ENCODE data around the gene BAZ2B. TPM values are rescaled to one million over a fixed set of nuclear protein-coding genes. Genes with fewer than 3 reads are reported as not detected.

The BAZ2B gene
- total RNA-seq, 2 donors from 2014 or later = 53.1 to 64.1 TPM

GRCh38 chr2:159653962-159654361 is 37.6 kb upstream of the BAZ2B start:
- Histone ChIP-seq H3K4me3 (ENCODE audit: low read length) (no peak overlapping the region), H3K4me1 (ENCODE audit: control insufficient read depth, insufficient read depth, low read length) (no peaks in the 10 kb centered on the region), H3K9me3 (ENCODE audit: control insufficient read depth, low read length) (peaks cover 11% of the 10 kb centered on the region), H3K27me3 (ENCODE audit: control insufficient read depth, insufficient read depth, low read length, poor library complexity, severe bottlenecking) (no peaks in the 10 kb centered on the region), H3K9ac (ENCODE audit: extremely low read depth, low read length, poor library complexity, severe bottlenecking) (no peak overlapping the region), H3K36me3 (ENCODE audit: control insufficient read depth, insufficient read depth, low read length) (no peaks in the 10 kb centered on the region), H3K27ac (ENCODE audit: low read depth, low read length) (no peak overlapping the region)
- Mint-ChIP-seq H3K36me3 (ENCODE audit: low read depth) (no peaks in the 10 kb centered on the region), H3K4me1 (no peaks in the 10 kb centered on the region), H3K4me3 (no peak overlapping the region), H3K27ac (no peak overlapping the region), H3K27me3 (ENCODE audit: insufficient read depth) (no peaks in the 10 kb centered on the region), H3K9me3 (peaks cover 2% of the 10 kb centered on the region)
- WGBS, 2 experiments (ENCODE audit: insufficient coverage in 1 of 2, insufficient read length in 1 of 2) = 100% methylated on average over 2 of the region's 2 CpGs; no CpG with 5 or more reads in 1 of the 2 experiments
- TF ChIP-seq, protein P1, sequence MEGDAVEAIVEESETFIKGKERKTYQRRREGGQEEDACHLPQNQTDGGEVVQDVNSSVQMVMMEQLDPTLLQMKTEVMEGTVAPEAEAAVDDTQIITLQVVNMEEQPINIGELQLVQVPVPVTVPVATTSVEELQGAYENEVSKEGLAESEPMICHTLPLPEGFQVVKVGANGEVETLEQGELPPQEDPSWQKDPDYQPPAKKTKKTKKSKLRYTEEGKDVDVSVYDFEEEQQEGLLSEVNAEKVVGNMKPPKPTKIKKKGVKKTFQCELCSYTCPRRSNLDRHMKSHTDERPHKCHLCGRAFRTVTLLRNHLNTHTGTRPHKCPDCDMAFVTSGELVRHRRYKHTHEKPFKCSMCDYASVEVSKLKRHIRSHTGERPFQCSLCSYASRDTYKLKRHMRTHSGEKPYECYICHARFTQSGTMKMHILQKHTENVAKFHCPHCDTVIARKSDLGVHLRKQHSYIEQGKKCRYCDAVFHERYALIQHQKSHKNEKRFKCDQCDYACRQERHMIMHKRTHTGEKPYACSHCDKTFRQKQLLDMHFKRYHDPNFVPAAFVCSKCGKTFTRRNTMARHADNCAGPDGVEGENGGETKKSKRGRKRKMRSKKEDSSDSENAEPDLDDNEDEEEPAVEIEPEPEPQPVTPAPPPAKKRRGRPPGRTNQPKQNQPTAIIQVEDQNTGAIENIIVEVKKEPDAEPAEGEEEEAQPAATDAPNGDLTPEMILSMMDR (conservative IDR thresholded peaks at IDR 0.05) = no peak
- no peak for DNase-seq

DNA sequence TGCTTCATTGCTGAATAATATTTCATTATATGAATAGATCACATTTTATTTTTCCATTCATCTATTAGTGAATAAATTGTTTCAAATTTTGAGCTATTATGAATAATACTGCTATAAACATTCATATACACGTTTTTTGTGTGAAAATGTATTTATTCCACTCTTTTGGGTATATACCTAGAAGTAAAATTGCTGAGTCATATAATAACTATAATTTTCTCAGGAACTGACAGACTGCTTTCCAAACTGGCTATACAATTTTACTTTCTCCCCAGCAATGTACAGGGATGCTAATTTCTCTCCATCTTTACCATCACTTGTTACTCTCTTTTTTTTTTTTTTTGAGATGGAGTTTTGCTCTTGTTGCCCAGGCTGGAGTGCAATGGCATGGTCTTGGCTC is 35.5 kb upstream of the BAZ2B start:
- no peak for DNase-seq
- Histone ChIP-seq H3K9ac (ENCODE audit: extremely low read depth, low read length, poor library complexity, severe bottlenecking) (no peak overlapping the region), H3K36me3 (ENCODE audit: control insufficient read depth, insufficient read depth, low read length) (no peaks in the 10 kb centered on the region), H3K27ac (ENCODE audit: low read depth, low read length) (no peak overlapping the region), H3K27me3 (ENCODE audit: control insufficient read depth, insufficient read depth, low read length, poor library complexity, severe bottlenecking) (no peaks in the 10 kb centered on the region), H3K9me3 (ENCODE audit: control insufficient read depth, low read length) (peaks cover 11% of the 10 kb centered on the region), H3K4me3 (ENCODE audit: low read length) (no peak overlapping the region), H3K4me1 (ENCODE audit: control insufficient read depth, insufficient read depth, low read length) (no peaks in the 10 kb centered on the region)
- H3K4me1 Mint-ChIP-seq = no peaks in the 10 kb centered on the region
- TF ChIP-seq, protein P1 (conservative IDR thresholded peaks at IDR 0.05) = no peak
- H3K4me3 Mint-ChIP-seq = no peak overlapping the region
- H3K9me3 Mint-ChIP-seq = peaks cover 15% of the 10 kb centered on the region
- no CpG with 5 or more reads among the region's 1 CpG for WGBS, 2 experiments (ENCODE audit: insufficient coverage in 1 of 2, insufficient read length in 1 of 2)
- no peaks in the 10 kb centered on the region for H3K27me3 Mint-ChIP-seq (ENCODE audit: insufficient read depth)
- H3K36me3 Mint-ChIP-seq (ENCODE audit: low read depth) = peaks cover under 1% of the 10 kb centered on the region
- H3K27ac Mint-ChIP-seq = no peak overlapping the region

DNA sequence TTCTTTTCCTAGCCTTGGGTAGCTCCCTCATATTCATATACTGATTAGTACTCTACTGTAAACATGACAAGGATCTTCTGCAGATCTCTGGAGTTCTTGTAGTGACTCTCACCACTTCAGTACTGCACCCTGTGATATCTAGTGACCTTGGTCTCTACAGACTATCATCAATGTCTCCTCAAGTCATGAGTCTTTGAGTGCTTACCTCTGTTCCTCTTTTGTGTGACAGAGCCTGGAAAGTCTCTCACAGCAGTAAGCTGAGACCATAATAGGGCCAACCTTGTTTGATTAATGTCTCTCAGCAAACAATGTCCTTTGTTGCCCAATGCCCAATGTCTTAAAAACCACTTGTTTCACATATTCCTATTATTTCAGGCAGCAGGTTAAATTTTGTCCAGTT is 34.2 kb upstream of the BAZ2B start:
- Histone ChIP-seq H3K9ac (ENCODE audit: extremely low read depth, low read length, poor library complexity, severe bottlenecking) (no peak overlapping the region), H3K4me3 (ENCODE audit: low read length) (no peak overlapping the region), H3K27ac (ENCODE audit: low read depth, low read length) (no peak overlapping the region), H3K36me3 (ENCODE audit: control insufficient read depth, insufficient read depth, low read length) (no peaks in the 10 kb centered on the region), H3K9me3 (ENCODE audit: control insufficient read depth, low read length) (peaks cover 10% of the 10 kb centered on the region), H3K27me3 (ENCODE audit: control insufficient read depth, insufficient read depth, low read length, poor library complexity, severe bottlenecking) (no peaks in the 10 kb centered on the region), H3K4me1 (ENCODE audit: control insufficient read depth, insufficient read depth, low read length) (no peaks in the 10 kb centered on the region)
- H3K27ac Mint-ChIP-seq = no peak overlapping the region
- H3K36me3 Mint-ChIP-seq (ENCODE audit: low read depth) = peaks cover 4% of the 10 kb centered on the region
- TF ChIP-seq, protein P1 (conservative IDR thresholded peaks at IDR 0.05) = no peak
- no peaks in the 10 kb centered on the region for H3K27me3 Mint-ChIP-seq (ENCODE audit: insufficient read depth)
- H3K4me3 Mint-ChIP-seq = no peak overlapping the region
- peaks cover 27% of the 10 kb centered on the region for H3K9me3 Mint-ChIP-seq
- no peaks in the 10 kb centered on the region for H3K4me1 Mint-ChIP-seq
- DNase-seq = no peak
